ENCODE results near the gene CIAO2B. TPM values are rescaled to one million over a fixed set of nuclear protein-coding genes. Genes with fewer than 3 reads are reported as not detected.

CIAO2B gene
- polyA plus RNA-seq, 3 donors = 121 to 140 (median 132) TPM

- peaks cover 6 to 9% (median 7%) of the 10 kb centered on the region in 3 donors for H3K27me3 Mint-ChIP-seq (ENCODE audit: low read depth in 3 of 3)
- Histone ChIP-seq H2AFZ (ENCODE audit: insufficient read depth, low read depth, low read length, poor library complexity, severe bottlenecking) (no peak overlapping the region), H3K4me3 (replicated peaks in 1 of 3; ENCODE audit: low read depth in 2 of 3, low read length in 3 of 3) (no peak overlapping the region), H3K36me3 (replicated peaks in 1 of 2; ENCODE audit: control insufficient read depth in 1 of 2, insufficient read depth in 2 of 2, low read length in 2 of 2) (no peaks in the 10 kb centered on the region), H3K79me2 (ENCODE audit: insufficient read depth, low read length) (no peaks in the 10 kb centered on the region), H3K27me3 (ENCODE audit: control insufficient read depth in 2 of 2, insufficient read depth in 2 of 2, low read length in 2 of 2) (no peaks in the 10 kb centered on the region), H3K9ac (ENCODE audit: insufficient read depth, low read length, poor library complexity, severe bottlenecking) (no peak overlapping the region), H3K4me2 (replicated peaks; ENCODE audit: extremely low read depth, low read length, poor library complexity, severe bottlenecking) (no peak overlapping the region), H3K9me3 (replicated peaks in 1 of 2; ENCODE audit: control insufficient read depth in 1 of 2, insufficient read depth in 1 of 2, low read length in 2 of 2) (no peaks in the 10 kb centered on the region), H3K27ac (ENCODE audit: low read depth in 1 of 2, low read length in 2 of 2) (no peak overlapping the region), H4K20me1 (ENCODE audit: insufficient read depth, low read length) (no peaks in the 10 kb centered on the region), H3K4me1 (ENCODE audit: control insufficient read depth in 1 of 2, insufficient read depth in 2 of 2, low read length in 2 of 2) (no peaks in the 10 kb centered on the region)
- H3K36me3 Mint-ChIP-seq = no peaks in the 10 kb centered on the region
- no peak overlapping the region for H3K27ac Mint-ChIP-seq
- H3K9me3 Mint-ChIP-seq = no peaks in the 10 kb centered on the region
- no peak for TF ChIP-seq CTCF (IDR thresholded peaks at IDR 0.05)
- peaks cover 4% of the 10 kb centered on the region for H3K4me1 Mint-ChIP-seq
- intact Hi-C loops (cut with micrococcal nuclease) = no loop called here
- no peak overlapping the region for H3K4me3 Mint-ChIP-seq
- WGBS (ENCODE audit: insufficient coverage) = 100% methylated on average over 1 of the region's 7 CpGs
- DNase-seq = no peak
Measured at GRCh38 chr16:66900721-66901441, 33.3 kb downstream of the CIAO2B start.

DNA sequence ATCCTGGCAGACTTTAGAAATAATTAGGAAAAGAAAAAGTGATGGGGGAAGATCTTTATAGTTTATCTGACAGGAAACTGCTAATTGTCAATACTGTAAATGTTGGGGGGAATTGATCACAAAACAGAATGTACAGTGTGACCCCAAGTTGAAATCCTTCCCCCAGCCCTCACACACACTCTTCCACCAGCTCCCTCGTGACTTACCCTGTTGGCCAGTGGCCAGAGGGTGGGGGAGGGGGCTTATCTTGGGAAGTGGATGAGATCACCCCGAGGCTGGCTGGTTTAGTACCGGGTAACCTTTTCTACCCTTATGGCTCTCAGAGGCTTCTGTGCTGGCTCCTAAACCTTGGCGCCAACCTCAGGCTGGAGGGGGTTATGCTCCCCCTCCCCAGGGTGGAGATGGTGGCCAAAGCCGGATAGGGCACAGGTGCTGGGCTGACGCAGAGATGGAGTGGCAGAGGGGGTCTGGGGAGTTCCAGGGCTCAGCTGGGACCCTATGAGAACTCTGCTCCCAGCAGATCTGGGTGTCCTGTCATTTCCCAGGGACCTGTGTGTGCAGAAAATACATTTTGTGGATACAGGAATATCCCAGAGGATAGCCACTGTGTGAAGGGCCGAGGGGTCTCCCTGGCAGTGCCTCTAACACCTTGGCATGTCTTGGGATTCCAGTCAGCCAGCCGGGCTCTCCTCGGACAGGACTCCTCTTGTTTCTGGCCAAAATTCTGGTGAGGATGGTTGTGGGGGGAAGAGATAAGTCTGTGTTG lies 34.1 kb downstream of the CIAO2B start:
- no peak overlapping the region for H3K9ac ChIP-seq (ENCODE audit: insufficient read depth, low read length, poor library complexity, severe bottlenecking)
- H3K4me3 ChIP-seq (replicated peaks in 1 of 3; ENCODE audit: low read depth in 2 of 3, low read length in 3 of 3) = no peak overlapping the region
- no peak for TF ChIP-seq CTCF (IDR thresholded peaks at IDR 0.05)
- no peaks in the 10 kb centered on the region for H3K4me1 ChIP-seq (ENCODE audit: control insufficient read depth in 1 of 2, insufficient read depth in 2 of 2, low read length in 2 of 2)
- Mint-ChIP-seq H3K36me3 (no peaks in the 10 kb centered on the region), H3K4me1 (peaks cover 4% of the 10 kb centered on the region), H3K9me3 (no peaks in the 10 kb centered on the region), H3K27me3 (ENCODE audit: low read depth in 3 of 3) (peaks cover 4 to 10% (median 7%) of the 10 kb centered on the region in 3 donors), H3K27ac (no peak overlapping the region), H3K4me3 (no peak overlapping the region)
- H3K4me2 ChIP-seq (replicated peaks; ENCODE audit: extremely low read depth, low read length, poor library complexity, severe bottlenecking) = no peak overlapping the region
- H3K79me2 ChIP-seq (ENCODE audit: insufficient read depth, low read length) = no peaks in the 10 kb centered on the region
- intact Hi-C loops (cut with micrococcal nuclease) = loop anchor here in 1 of 2 donors (5.0 kb wide), 1 partner anchor 32 kb away; the partner anchor contains the start of gene CIAO2B
- H3K9me3 ChIP-seq (replicated peaks in 1 of 2; ENCODE audit: control insufficient read depth in 1 of 2, insufficient read depth in 1 of 2, low read length in 2 of 2) = no peaks in the 10 kb centered on the region
- DNase-seq = no peak
- no peaks in the 10 kb centered on the region for H4K20me1 ChIP-seq (ENCODE audit: insufficient read depth, low read length)
- no peak overlapping the region for H3K27ac ChIP-seq (ENCODE audit: low read depth in 1 of 2, low read length in 2 of 2)
- H3K27me3 ChIP-seq (ENCODE audit: control insufficient read depth in 2 of 2, insufficient read depth in 2 of 2, low read length in 2 of 2) = no peaks in the 10 kb centered on the region
- H3K36me3 ChIP-seq (replicated peaks in 1 of 2; ENCODE audit: control insufficient read depth in 1 of 2, insufficient read depth in 2 of 2, low read length in 2 of 2) = no peaks in the 10 kb centered on the region
- H2AFZ ChIP-seq (ENCODE audit: insufficient read depth, low read depth, low read length, poor library complexity, severe bottlenecking) = peak overlapping the region; percentile 36
- WGBS (ENCODE audit: insufficient coverage) = 90% methylated on average over 6 of the region's 9 CpGs
